Medulla oblongata (tissue), 1 donor: Measurements from ENCODE around the gene CA10.

ENCODE experiments used
- DNase-seq: peaks from one replicate; pipeline ENCODE4 v3.0.0-alpha.2; 2015; ENCODE audit errors: extremely low spot score

Gene CA10

DNA sequence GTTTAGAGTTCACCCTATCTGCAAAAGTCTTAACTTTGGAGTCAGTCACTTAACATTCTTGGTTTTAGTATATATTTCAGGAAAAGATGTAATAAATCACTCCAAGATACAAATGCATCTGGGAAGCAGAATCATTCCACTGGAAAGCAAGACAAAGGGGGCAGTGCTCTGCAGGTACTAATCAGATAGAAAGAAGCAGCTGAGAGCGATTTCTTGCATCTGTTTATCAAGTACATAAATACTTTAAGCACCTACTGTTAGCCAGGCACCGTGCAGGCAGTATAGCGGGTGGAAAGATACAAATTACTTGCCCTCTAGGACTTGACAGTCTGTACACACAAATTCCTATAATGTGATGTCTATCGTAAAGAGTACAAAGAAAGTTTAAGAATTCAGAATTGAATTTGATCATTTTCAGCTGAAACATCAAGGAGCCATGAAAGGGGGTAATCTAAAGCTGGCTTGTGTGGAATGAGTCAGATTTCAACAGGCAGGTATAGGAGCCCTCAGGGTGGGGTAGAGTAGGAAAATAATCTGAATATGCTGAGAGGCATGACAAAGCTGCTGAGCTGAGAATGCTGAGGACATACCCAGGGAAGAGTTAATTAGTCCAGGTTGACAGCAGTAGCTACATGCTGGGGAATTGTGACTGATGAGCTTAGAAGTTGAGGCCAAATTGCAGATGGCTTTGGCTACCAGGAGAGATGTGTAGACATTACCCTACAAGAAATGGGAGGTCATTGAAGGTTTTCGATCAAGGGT, 110.2 kb downstream of the CA10 start:
- no peak for DNase-seq

DNA sequence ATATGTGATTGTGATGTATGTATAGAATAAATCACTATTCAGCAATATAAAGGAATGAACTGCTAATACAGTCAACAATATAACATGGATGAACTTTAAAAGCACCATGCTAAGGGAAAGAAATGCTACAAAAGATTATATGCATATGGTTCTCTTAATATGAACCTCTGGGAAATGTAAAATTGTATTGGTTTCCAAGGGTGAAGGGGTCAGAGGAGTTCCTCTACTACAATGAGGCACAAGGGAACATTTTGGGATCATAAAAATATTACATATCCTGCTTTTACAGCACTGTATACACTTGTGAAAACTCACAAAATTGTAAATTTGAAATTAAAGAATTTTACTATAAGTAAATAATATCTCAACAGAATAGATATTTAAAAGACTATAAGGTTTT, 111.4 kb downstream of the CA10 start:
- no peak for DNase-seq

DNA sequence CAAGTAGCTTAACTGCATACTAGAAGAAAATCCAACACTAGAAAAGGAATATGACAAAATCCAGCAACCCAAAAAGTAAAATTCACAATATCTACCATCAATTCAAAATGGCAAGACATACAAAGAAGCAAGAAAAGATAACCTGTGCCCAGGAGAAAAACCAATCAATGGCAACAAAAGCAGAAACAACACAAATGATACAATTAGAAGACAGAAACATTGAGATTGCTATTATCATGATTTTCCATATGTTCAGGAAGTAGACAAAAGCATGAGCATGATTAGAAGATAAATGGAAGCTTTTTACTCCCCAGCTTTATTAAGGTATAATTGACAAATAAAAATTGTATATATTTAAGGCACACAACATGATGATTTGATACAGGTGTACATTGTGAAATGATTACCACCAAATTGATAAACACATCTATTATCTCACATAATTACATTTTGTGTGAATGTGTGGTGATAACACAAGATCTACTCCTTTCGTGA, 117.3 kb downstream of the CA10 start:
- no peak for DNase-seq

DNA sequence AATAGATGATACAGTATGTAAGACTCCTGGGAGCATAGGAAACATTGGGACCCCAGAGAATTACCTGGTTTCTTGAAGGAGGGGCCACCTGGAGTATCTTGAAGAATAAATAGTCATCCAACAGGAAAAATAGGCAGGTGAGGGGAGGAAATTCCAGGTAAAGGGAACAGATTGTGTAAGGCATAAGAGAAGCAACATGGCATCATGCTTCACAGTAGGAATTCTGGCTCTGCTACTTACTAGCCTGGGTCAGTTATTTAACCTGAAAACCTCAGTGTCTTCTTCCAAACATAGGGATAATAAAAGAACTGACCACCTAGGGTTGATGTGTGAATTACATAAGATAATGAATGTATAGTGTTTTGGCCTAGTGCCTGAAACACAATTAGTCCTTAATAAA, 122.1 kb downstream of the CA10 start:
- no peak for DNase-seq

DNA sequence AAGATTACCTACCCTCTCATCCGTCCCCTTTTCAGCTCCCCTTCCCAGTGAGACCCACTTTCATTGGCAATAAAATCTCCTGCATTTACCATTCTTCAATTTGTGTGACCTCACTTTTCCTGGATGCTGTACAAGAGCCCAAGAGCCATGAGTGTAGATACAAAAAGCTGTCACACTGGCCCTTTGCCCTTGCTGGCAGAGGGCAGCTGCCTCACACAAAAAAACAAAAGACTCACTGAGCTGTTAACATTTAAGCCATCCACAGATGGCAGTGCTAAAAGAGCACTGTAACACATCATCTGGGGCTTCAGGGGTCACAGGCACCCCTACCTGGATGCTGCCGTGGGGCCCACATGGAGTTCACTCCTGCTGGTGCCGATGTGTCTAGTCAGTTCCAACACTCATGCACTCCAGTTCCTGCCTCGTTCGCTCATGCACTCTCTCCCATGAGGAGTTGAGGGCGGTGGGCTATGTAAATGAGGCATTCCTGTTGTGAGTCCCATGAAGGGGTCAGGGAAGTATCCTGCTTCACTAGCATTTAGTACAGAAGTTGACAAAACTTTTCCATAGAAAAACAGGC, 123.1 kb downstream of the CA10 start:
- DNase-seq = peak; percentile 68

DNA sequence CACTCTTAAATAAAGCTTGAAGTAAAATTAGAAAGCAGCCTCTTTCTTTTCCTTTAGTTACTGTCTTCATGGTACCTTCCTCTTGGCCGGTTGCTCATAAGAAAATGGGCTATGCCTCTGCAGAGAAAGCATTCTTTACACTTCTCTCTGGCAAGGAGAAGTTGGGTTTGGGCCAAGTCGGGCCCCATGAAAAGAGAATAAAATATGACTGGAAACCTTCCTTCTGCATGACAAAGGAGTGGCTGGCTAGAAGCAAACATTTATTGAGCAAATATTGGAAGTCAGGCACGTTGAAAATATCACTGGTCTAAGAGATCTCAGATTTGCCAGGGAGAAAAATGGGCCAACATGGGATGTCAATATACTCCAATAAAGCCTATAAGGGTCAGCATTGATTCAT, 126.1 kb downstream of the CA10 start:
- DNase-seq = no peak

DNA sequence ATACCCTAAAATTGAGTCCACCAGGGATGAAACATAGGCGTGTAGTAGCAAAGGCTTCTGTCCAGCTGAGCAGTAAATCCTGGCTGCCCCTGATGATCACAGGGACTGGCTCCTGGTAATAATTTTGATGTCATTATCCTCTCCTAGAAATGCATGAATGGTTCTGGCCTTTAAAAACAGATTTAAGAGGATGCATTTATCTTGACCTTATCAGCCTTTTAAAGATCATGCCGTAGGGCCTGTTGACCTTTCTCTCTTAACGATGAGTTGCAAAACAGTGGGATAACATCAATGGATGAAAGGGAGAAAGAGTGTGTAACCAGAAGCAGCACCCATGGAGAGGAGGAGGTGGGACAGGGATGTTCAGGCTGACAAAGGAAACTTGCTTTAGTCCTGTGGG, 128.5 kb downstream of the CA10 start:
- DNase-seq = no peak

DNA sequence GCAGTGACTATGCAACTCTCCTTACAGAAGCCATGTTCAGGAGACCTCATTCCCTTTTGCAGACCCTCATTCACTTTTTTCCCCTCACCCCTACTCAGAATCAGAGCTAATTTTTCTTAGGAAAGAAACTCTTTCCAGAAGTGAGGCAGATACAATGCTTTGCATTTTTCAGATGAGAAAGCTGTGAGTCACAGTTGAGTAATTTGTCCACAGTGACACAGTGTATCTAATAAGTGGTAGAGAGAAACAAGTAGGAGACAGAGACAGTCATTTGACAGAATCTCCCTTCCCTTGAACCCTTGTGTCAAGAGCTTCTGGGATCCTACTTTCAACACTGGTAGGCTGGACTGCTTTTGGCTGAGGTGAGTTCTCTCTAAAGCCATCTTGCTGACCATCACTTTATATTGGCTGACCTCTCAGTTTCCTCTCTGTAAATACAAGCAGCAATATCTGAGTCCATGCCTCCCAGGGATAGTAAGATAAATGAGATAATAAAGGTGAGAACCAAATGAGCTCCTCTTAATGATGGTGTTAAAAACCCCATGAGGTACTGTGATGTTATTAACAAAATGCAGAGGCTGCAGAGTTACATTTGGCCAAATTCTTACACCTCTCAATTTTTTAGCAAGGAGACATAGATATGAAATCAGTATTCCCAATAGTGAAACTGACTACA, 130.8 kb downstream of the CA10 start:
- DNase-seq = no peak

DNA sequence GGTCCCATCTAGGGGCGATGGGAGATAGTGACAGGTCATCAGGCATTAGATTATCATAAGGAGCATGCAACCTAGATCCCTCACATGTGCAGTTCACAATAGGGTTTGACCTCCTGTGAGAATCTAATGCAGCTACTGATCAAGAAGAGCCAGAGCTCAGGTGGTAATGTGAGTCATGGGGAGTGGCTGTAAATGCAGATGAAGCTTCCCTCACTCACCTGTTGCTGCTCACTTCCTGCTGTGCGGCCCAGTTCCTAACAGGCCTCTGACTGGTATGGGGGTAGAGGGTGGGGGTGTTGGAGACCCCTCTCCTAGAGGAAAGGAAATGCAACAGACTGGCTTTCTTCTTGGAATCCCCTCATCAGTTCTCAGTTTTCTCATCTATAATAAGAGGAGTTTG, 131.4 kb downstream of the CA10 start:
- DNase-seq = no peak

DNA sequence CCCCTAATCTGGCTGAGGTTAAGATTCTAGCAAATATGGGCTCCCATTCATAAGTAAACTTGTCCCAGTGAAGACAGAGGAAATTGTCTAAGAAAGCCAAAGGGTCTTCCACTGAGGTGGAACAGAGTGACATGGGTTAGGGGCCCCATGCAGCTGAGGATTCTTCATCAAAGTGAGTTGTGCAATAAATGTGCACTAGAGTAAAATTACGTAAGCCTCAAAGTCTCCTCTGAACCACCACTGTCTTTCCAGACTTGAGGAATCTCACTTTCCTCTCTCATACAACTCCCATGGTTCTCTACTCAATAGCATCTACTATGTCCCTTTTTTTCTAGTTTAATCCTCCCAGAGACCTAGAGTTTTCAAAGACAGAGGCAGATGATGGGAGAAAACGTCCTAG, 132.4 kb downstream of the CA10 start:
- DNase-seq = no peak

DNA sequence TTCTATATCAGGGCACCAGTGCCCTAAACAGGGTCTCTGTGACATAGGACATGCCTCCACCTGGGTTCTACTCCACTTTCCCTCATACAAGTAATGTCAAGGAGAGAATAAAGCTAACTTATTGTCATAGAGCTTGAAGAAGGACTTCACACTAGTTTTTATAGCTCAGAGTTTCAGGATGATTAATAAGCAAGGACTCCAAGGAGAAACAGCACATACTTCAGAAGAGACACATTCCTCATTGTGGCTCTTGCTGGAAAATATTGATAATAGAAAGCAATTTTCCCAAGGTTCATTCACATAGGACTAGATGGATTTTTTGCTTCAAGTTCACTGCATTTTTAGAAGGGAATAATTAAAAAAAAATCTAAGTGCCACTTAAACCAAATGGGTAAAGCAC, 133.3 kb downstream of the CA10 start:
- no peak for DNase-seq

DNA sequence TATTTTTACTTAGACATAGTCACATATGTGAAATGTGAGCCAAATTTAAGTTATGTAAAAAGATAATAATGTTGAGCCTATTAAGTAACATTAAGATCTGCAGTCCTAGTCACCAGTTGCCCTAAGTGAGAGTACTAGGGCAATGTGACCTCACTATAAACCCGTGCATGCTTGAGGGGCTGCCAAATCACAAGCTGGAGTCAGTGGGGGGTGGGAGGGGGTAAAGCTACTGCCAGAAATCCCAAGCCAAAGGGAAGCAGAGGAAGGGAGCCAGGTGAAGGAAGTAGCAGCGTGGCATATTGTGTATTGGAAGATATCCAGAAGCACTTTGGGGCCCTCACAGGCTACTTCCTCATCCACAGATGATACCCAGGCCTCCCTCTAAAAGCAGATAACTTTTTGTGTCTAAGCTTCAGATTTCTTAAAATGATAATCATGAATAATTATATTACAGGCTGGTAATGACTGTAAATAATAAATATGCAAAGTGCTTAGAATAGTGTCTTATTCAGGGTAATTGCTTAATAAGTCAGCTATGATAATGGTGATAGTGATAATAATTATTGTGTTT, 134.1 kb downstream of the CA10 start:
- no peak for DNase-seq

DNA sequence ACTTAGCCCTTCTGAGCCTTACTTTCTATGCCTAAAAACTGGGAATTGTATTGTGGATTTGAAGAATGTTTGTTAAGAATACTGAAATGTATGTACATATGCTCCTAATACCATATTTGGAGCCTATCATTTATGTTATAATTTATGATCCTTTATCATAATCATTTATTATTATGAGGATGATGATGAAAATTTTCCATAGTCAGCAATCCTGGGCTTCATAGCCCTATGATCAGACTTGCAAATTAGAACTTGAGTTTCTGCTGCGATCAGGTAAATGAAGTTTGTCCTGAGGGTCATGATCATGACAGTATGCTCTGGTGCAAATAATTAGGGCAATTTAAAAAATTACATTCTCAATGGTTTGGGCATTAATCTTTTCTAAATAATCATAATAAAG, 147.4 kb downstream of the CA10 start:
- no peak for DNase-seq

DNA sequence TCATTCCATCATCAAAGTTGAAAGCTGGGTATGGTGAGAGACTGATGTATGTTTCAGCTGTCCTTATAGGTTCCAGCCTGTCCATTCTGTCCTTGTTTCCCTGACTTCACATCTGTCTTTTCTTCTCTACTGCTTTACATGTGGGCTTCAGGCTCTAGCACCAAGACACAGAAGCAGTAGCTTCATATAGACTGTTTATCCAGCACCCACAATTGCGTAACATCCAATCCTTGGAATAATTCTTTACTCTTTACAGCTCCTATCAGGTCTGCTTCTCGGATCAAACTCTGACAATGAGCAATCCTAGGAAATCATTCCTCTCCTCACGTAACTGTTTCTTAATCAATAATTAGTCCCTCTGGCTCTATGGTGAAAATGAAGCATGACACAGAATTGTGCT, 158.9 kb downstream of the CA10 start:
- no peak for DNase-seq

DNA sequence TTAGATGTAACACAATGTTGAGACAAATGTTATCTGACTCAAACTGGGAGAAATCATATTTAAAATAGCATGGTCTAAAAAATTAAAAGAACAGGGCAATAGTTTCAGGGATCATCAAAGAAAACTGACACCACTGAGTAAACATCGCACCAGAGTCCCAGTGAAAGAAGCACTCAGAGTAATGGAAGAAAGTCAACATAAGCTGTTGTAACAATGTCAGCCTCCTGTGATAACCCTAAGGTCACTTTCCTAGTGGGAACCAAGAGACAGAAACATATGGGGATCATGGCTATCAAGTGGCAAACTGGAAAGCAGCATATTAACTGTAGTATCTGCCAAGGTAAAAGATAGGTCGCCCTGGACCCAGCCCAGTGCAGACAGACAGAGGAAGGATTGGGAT, 160.8 kb downstream of the CA10 start:
- DNase-seq = no peak

DNA sequence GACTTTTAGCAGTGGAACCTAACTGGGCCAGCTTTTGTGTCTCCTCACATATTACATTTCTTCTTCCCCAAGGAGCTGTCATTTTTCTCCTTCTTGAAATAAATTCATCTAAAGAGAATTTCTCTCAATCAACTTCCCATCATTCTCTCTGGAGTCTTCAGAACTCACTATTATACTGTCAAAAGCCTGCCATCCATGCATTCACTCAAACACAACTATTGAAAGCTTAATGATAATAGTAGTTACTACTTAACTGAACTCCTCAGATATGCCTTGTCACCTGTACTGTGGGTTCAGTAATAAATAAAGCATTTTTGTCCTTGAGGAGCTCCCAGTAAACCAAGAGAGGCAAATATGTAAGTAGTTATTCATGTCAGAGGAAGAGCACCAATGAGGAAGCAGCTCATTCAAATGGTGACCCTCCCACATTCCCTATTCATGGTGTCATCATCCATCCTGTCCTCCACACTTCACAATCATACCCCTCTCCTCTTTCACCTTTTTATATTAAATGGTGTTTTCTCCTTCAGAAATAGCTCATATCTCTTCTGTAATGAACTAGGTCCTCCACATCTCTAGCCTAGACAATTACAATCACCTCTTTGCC, 162.6 kb downstream of the CA10 start:
- no peak for DNase-seq

DNA sequence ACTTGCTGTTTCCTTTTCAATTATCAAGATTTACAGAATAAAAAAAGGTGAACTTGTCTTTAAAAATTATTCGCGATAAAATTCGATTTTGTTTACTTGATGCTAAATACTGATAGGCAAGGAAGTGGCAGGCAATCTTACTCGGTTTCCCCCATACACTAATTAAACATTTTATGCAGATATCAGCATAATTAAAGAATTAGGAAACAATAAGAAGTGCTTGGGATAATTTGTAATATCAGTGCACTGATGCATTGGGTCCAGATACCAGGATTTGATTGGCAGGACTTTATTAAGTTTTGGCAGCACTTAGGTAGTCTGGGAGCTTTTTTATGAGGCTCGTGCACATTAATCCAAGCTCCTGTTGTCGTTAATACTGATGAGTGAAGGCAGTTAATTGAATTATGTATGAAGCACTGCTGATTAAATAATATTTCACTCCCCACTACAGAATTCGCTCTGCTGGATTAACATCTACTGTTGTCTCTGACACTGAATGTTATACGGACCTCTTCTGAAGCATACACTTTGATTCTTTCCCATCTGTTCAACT, 165.6 kb downstream of the CA10 start:
- no peak for DNase-seq

DNA sequence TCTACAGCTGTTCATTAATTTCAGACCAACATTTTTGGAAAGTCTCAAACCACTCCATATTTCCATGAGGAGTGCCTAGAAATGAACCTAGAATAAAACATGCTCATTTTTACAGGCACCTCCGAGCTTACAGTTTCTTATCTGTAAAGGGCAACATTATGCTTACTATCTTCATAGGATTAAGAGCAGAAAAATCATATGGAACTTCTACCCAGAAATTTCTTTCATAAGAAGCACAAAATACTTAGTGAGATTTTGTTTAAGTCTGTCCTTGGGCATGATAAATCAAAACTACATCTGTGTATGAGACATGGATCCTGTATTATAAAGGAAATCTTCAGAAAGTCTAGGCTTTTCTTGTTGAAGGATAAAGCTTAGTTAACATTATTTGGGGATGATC, 187.4 kb downstream of the CA10 start:
- DNase-seq = no peak

DNA sequence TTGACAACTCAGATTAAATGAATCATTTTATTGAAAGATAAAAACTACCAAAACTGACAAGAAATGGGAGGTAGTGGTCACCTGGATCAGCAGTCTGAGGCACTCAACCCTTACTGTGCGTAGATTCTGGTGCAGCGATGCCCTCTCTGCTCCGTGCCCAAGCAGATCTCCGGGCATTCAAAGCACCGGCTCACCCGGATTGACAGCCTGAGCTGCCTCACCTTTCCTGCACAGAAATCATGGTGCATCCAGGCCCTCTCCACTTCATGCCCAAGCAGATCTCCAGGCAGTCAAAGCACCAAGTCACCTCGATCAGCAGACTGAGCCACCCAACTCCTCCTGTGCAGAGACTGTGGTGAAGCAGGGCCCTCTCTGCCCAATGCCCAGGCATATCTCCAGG, 196.8 kb downstream of the CA10 start:
- no peak for DNase-seq

DNA sequence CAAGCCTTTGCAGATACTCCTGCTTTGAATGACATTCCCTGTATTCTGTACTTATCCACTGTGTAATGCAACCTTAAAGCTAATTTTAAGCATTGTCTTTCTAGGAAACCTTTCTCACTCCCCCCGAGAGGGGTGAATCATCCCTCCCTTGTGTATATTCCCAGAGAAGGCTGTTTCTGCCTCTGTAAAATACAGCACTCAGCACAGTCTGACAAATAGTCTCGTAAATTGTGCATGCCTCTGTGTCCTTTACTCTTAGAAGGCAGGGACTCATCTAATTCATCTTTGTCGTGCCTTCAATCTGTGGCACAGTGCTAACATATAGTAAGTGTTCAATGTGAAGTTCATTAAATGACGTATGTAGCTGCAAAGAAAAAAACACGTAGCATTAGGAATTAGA, 200.7 kb downstream of the CA10 start:
- DNase-seq = no peak

DNA sequence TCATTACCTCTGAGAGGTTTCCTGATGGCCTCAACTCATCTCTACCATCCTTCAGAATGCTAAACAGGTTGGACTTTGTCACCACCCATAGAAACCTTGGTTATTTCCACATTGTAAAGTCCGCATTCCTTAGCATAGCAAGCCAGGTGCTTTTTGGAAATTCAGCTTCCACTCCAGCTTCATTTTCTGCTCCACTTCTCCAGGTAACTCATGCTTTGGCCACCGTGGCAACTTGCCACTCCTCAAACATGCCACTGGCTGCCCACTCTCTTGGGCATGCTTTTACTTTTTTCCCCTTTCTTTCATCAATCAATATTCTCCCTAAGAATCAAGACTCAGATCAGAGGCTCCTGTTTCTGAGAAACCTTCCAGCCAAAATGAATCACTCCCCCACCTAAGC, 203.3 kb downstream of the CA10 start:
- DNase-seq = no peak

DNA sequence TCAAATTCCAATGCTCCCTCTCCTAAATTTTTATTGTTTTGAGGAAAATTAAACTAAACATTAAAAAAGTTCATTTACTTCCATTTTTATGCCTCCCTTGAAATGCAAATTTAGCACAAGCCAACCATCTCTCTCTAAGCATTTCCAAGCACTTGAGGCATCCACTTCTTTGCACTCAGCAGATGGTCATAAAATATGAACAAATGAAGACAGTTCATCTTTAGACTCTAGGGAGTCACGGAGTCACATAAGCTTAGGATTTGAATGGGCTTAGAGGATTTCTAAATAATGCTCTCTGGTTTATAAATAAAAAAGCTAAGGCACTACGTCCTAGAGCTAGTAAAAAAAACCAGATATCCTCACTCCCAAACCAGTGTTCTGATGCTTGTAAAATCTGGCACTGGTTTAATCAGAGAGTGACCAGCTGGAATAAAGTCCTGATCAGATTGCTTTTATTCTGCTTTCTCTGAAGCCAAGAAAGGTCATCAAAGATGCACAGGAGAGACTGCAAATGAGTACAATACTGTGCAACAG, 204.2 kb downstream of the CA10 start:
- DNase-seq = no peak
